Loucy (cell line): ENCODE results near the gene MB.

Source experiments
- EZH2phosphoT487 ChIP-seq: fragments of 200-600 bp; IDR thresholded peaks from 2 replicates; pipeline ENCODE4 v1.6.1; 2018; ENCODE audit warnings: antibody characterized with exemption, mild to moderate bottlenecking, moderate library complexity, borderline replicate concordance
- TF ChIP-seq, protein P1 (sequence below): fragments of 200-600 bp; sonication (generic); conservative IDR thresholded peaks from 2 replicates; pipeline ENCODE4 v1.5.1; 2014; ENCODE audit warnings: mild to moderate bottlenecking, antibody characterized with exemption, low read length

DNA sequence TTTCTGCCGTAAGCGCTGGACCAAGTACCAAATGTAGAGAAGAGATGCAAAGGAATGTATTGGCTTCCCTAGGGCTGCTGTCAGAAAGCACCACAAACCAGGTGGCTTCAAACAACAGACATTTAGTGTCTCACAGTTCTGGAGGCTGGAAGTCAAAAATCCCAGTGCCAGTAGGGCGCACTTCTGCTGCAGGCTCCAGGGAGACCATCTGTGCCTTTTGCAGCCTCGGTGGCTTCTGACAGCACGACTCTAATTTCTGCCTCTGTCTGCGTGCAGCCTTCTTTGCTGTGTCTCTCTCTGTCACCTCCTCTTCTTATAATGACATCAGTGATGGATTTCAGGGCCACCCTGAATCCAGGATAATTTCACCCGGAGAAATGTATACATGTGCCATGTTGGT, 34.0 kb upstream of the MB start:
- TF ChIP-seq, protein P1, sequence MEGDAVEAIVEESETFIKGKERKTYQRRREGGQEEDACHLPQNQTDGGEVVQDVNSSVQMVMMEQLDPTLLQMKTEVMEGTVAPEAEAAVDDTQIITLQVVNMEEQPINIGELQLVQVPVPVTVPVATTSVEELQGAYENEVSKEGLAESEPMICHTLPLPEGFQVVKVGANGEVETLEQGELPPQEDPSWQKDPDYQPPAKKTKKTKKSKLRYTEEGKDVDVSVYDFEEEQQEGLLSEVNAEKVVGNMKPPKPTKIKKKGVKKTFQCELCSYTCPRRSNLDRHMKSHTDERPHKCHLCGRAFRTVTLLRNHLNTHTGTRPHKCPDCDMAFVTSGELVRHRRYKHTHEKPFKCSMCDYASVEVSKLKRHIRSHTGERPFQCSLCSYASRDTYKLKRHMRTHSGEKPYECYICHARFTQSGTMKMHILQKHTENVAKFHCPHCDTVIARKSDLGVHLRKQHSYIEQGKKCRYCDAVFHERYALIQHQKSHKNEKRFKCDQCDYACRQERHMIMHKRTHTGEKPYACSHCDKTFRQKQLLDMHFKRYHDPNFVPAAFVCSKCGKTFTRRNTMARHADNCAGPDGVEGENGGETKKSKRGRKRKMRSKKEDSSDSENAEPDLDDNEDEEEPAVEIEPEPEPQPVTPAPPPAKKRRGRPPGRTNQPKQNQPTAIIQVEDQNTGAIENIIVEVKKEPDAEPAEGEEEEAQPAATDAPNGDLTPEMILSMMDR = no peak
- TF ChIP-seq EZH2phosphoT487 = no peak
